Neural cell (in vitro differentiated cells): ENCODE data around the gene CLEC3A.

Source experiments
- CTCF ChIP-seq: fragments of 450-650 bp; IDR thresholded peaks from 2 replicates; pipeline ENCODE4 v1.5.1; 2014; ENCODE audit warnings: antibody characterized with exemption, mild to moderate bottlenecking, moderate library complexity; ENCODE audit not compliant: poor library complexity, severe bottlenecking
- EP300 ChIP-seq: fragments of 450-650 bp; conservative IDR thresholded peaks from 2 replicates; pipeline ENCODE4 v1.6.1; 2014; ENCODE audit warnings: antibody characterized with exemption, mild to moderate bottlenecking, moderate library complexity; ENCODE audit not compliant: poor library complexity, severe bottlenecking
- EZH2 ChIP-seq: fragments of 200-600, 300-800 bp; shearing (Covaris generic), sonication (generic); IDR thresholded peaks from 2 replicates; pipeline ENCODE4 v1.6.1; 2014; ENCODE audit warnings: antibody characterized with exemption, low read length, borderline replicate concordance, mild to moderate bottlenecking; ENCODE audit not compliant: insufficient read depth, poor library complexity, severe bottlenecking
- POLR2AphosphoS5 ChIP-seq: IDR thresholded peaks from 2 replicates; pipeline ENCODE4 v1.6.1; 2012
- RAD21 ChIP-seq: fragments of 450-650 bp; conservative IDR thresholded peaks from 2 replicates; pipeline ENCODE4 v1.6.1; 2014; ENCODE audit warnings: antibody characterized with exemption, mild to moderate bottlenecking, moderate library complexity
- TAF1 ChIP-seq: IDR thresholded peaks from 2 replicates; pipeline ENCODE4 v1.6.1; 2012; ENCODE audit warnings: low read depth

GRCh38 chr16:78005881-78006280 is 16.5 kb upstream of the CLEC3A start:
- TF ChIP-seq EP300 (no peak), CTCF (no peak), EZH2 (no peak), TAF1 (no peak), POLR2AphosphoS5 (no peak), RAD21 (no peak)
